Stimulated activated CD8-positive, alpha-beta memory T cell treated with anti-CD3 and anti-CD28 coated beads, Interleukin-12 subunit alpha, Interleukin-12 subunit beta, amount 100 ng/mL, for 4 hours (primary cell): ENCODE measurements around the gene C6orf58.
"Not testable (repeated sequence)": the region's sequence is repeated elsewhere in the genome, so short reads cannot be mapped to it uniquely, and the experiment has no call there.

Experiments used
- DNase-seq: peaks from one replicate; pipeline ENCODE4 v3.0.0-alpha.2; 2020; ENCODE audit warnings: low read depth

The C6orf58 gene

GRCh38 chr6:127592964-127593363, 16.0 kb downstream of the C6orf58 start:
- DNase-seq = no peak

GRCh38 chr6:127593456-127593855, 16.5 kb downstream of the C6orf58 start:
- not testable (repeated sequence) for DNase-seq

- DNase-seq = no peak
These were observed 29.2 kb downstream of the C6orf58 start for GRCh38 chr6:127606131-127606562.

GRCh38 chr6:127608554-127609270, 31.7 kb downstream of the C6orf58 start:
- no peak for DNase-seq

GRCh38 chr6:127618729-127619128, 41.8 kb downstream of the C6orf58 start:
- DNase-seq = no peak

GRCh38 chr6:127630800-127631199, 53.8 kb downstream of the C6orf58 start:
- DNase-seq = no peak

GRCh38 chr6:127634178-127634577, 57.2 kb downstream of the C6orf58 start:
- no peak for DNase-seq

GRCh38 chr6:127635091-127635490, 58.1 kb downstream of the C6orf58 start:
- DNase-seq = no peak

- no peak for DNase-seq
These were observed 60.9 kb downstream of the C6orf58 start for GRCh38 chr6:127637830-127638409.
